GM23338 (cell line): ENCODE data around the gene CNNM4.

Experiments used
- CTCF ChIP-seq, 2 experiments: fragments of 200-600 bp in 1 of 2; sonication (generic) in 1 of 2; conservative IDR thresholded peaks; 2 replicates each; pipeline versions ENCODE4 v1.5.1 to v1.6.1; 2016 to 2017; ENCODE audit warnings: antibody characterized with exemption in 2 of 2, low read depth in 2 of 2, mild to moderate bottlenecking in 2 of 2, moderate library complexity in 1 of 2
- EZH2 ChIP-seq: fragments of 200-600 bp; sonication (generic); IDR thresholded peaks from one replicate; pipeline ENCODE4 v1.8.0; 2017; ENCODE audit warnings: antibody characterized with exemption, mild to moderate bottlenecking, low read depth; ENCODE audit not compliant: unreplicated experiment
- POLR2AphosphoS5 ChIP-seq: IDR thresholded peaks from 2 replicates; pipeline ENCODE4 v1.6.1; 2016; ENCODE audit warnings: antibody characterized with exemption, low read depth
- REST ChIP-seq: IDR thresholded peaks from one replicate; pipeline ENCODE4 v1.6.1; 2018; ENCODE audit warnings: antibody characterized with exemption; ENCODE audit not compliant: unreplicated experiment

- TF ChIP-seq CTCF (conservative IDR thresholded peaks at IDR 0.05; ENCODE audit: low read depth in 2 of 2): no peak
- TF ChIP-seq EZH2: no peak
- TF ChIP-seq REST: no peak
- TF ChIP-seq POLR2AphosphoS5: no peak
These were observed 7.4 kb downstream of the CNNM4 start for GRCh38 chr2:96768083-96768561.
